ENCODE data around the gene GTF3C5. TPM values are rescaled to one million over a fixed set of nuclear protein-coding genes. Genes with fewer than 3 reads are reported as not detected.

GTF3C5 gene
- total RNA-seq = 25.9 TPM

GRCh38 chr9:133030317-133031129, at the start of gene GTF3C5:
Gene GTF3C5 (plus strand): TSS chr9:133030997. CDS start chr9:133031012, 15 bp downstream.
- H3K27ac ChIP-seq = peak within 1 kb of the TSS; percentile 85 to 91
- peak within 1 kb of the TSS; percentile 86 to 96 for H3K4me3 ChIP-seq
- no peaks in the 10 kb centered on the region for H3K36me3 ChIP-seq
- H3K4me1 ChIP-seq = peaks cover 10 to 23% of the 10 kb centered on the region in 2 donors
- intact Hi-C loops (cut with DNase I) = loop anchor here (1.0 to 5.0 kb wide), 4 partner anchors 86 to 307 kb away; partner anchors contain the start of genes AK8, SPACA9, SURF6 and TSC1
- H3K27me3 ChIP-seq = no peaks in the 10 kb centered on the region
- H3K9me3 ChIP-seq = no peaks in the 10 kb centered on the region
- TF ChIP-seq CTCF (IDR thresholded peaks at IDR 0.05) = no peak
- DNase-seq (ENCODE audit: low spot score in 2 of 2) = peak; percentile 83 to 97

- Histone ChIP-seq H3K36me3 (no peaks in the 10 kb centered on the region), H3K4me1 (no peaks in the 10 kb centered on the region), H3K27ac (no peak overlapping the region), H3K4me3 (no peak overlapping the region), H3K27me3 (no peaks in the 10 kb centered on the region), H3K9me3 (no peaks in the 10 kb centered on the region)
- intact Hi-C loops (cut with DNase I) = no loop called here
- DNase-seq (ENCODE audit: low spot score in 2 of 2) = no peak
- TF ChIP-seq CTCF (IDR thresholded peaks at IDR 0.05) = no peak
Observed at GRCh38 chr9:132982458-132982857, 48.3 kb upstream of the GTF3C5 start.

GRCh38 chr9:132983491-132984201, 47.2 kb upstream of the GTF3C5 start:
- DNase-seq (ENCODE audit: low spot score in 2 of 2) = no peak
- H3K4me3 ChIP-seq = no peak overlapping the region
- no peak overlapping the region for H3K27ac ChIP-seq
- H3K4me1 ChIP-seq = no peaks in the 10 kb centered on the region
- no peaks in the 10 kb centered on the region for H3K27me3 ChIP-seq
- H3K36me3 ChIP-seq = no peaks in the 10 kb centered on the region
- intact Hi-C loops (cut with DNase I) = no loop called here
- no peak for TF ChIP-seq CTCF (IDR thresholded peaks at IDR 0.05)
- no peaks in the 10 kb centered on the region for H3K9me3 ChIP-seq

GRCh38 chr9:132984202-132985070, 46.4 kb upstream of the GTF3C5 start:
- DNase-seq (ENCODE audit: low spot score in 2 of 2) = no peak
- Histone ChIP-seq H3K4me1 (no peaks in the 10 kb centered on the region), H3K27me3 (no peaks in the 10 kb centered on the region), H3K9me3 (no peaks in the 10 kb centered on the region), H3K27ac (no peak overlapping the region), H3K4me3 (no peak overlapping the region), H3K36me3 (no peaks in the 10 kb centered on the region)
- no peak for TF ChIP-seq CTCF (IDR thresholded peaks at IDR 0.05)
- intact Hi-C loops (cut with DNase I) = no loop called here

- no peak for TF ChIP-seq CTCF (IDR thresholded peaks at IDR 0.05)
- no peak for DNase-seq (ENCODE audit: low spot score in 2 of 2)
- H3K27me3 ChIP-seq = no peaks in the 10 kb centered on the region
- no peaks in the 10 kb centered on the region for H3K36me3 ChIP-seq
- H3K27ac ChIP-seq = no peak overlapping the region
- no peaks in the 10 kb centered on the region for H3K4me1 ChIP-seq
- no peak overlapping the region for H3K4me3 ChIP-seq
- intact Hi-C loops (cut with DNase I) = no loop called here
- no peaks in the 10 kb centered on the region for H3K9me3 ChIP-seq
Observed at GRCh38 chr9:132985071-132985350, 45.8 kb upstream of the GTF3C5 start.

Measured in ascending aorta (tissue), 2 donors.